Stomach smooth muscle (tissue), 2 donors: ENCODE measurements around the gene SCAANT1.

Experiments used
- H3K27ac ChIP-seq: one replicate; pipeline ENCODE4 v1.7.0; 2013; ENCODE audit warnings: mild to moderate bottlenecking, low read length, inconsistent platforms
- H3K27me3 ChIP-seq, 2 donors: one replicate each; pipeline ENCODE4 v1.7.0; 2013; ENCODE audit warnings: low read length in 2 of 2; ENCODE audit not compliant: insufficient read depth in 2 of 2, control insufficient read depth in 1 of 2
- H3K36me3 ChIP-seq, 2 donors: one replicate each; pipeline ENCODE4 v1.7.0; 2013; ENCODE audit warnings: low read length in 2 of 2; ENCODE audit not compliant: control insufficient read depth in 2 of 2, insufficient read depth in 2 of 2
- H3K4me1 ChIP-seq: one replicate; pipeline ENCODE4 v1.7.0; 2013; ENCODE audit warnings: low read length; ENCODE audit not compliant: control insufficient read depth, insufficient read depth
- H3K4me3 ChIP-seq, 2 donors: one replicate each; pipeline ENCODE4 v1.7.0; 2013; ENCODE audit warnings: low read length in 2 of 2
- H3K9ac ChIP-seq, 2 donors: one replicate each; pipeline ENCODE4 v1.7.0; 2013; ENCODE audit warnings: low read length in 2 of 2, mild to moderate bottlenecking in 1 of 2
- H3K9me3 ChIP-seq, 2 donors: one replicate each; pipeline ENCODE4 v1.7.0; 2013; ENCODE audit warnings: low read length in 2 of 2; ENCODE audit not compliant: control insufficient read depth in 2 of 2
- donor health status: healthy.
- donor health status: Pancreatic carcinoma.

SCAANT1 gene

DNA sequence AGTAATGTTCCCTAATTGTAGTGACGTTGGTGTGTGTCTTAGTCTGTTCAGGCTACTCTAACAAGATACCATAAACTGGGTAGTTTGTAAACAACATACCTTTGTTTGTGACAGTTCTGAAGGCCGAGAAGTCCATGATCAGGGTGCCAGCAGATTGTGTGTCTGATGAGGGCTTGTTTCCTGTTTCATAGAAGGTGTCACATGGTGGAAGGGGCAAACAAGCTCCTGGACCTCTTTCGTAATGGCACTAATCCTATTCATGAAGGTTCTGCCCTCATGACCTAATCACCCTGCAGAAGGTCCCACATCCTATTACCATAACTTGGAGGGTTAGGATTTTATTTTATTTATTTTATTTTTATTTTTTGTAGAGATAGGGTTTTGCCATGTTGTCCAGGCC lies 37.4 kb downstream of the SCAANT1 start:
- Histone ChIP-seq H3K4me3 (no peak overlapping the region), H3K4me1 (peaks cover 6% of the 10 kb centered on the region), H3K36me3 (no peaks in the 10 kb centered on the region), H3K27ac (no peak overlapping the region), H3K9ac (no peak overlapping the region), H3K9me3 (no peaks in the 10 kb centered on the region), H3K27me3 (no peaks in the 10 kb centered on the region)

DNA sequence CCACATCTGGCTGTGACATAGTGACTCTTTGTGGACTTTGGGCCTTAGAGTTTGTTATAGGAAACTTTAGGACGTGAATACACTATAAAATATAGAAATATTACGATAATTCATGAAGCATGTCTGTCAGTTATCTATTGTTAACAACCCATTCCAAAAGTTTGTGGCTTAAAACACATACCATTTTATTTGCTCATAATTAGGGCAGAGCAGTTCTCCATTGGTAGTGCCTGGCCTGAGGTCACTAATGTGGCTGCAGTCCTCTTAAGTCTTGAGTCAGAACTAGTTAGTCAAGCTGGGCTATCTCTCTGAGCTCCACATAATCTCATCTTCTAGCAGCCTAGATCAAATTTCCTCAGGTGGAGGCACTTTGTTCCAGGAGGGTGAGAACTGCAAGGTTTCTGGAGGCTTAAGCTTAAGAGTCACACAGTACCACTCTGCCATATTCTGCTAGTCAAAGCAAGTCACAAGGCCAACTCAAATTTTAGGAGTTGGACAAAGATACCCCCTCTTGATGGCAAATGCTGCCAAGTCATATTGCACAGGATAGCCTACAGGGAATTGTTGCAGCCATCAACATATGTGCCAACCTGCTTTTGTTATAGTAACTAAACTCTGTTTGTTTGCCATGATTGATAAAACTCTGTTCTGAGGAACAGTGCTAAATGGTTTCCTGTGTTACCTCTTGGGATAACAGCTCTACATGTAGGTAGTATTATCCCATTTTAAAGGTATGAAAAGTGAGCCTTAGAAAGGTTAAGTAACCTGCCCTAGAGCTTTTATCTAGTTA lies 39.9 kb downstream of the SCAANT1 start:
- Histone ChIP-seq H3K27ac (no peak overlapping the region), H3K36me3 (no peaks in the 10 kb centered on the region), H3K4me3 (no peak overlapping the region), H3K4me1 (peaks cover 1% of the 10 kb centered on the region), H3K9ac (no peak overlapping the region), H3K9me3 (no peaks in the 10 kb centered on the region), H3K27me3 (no peaks in the 10 kb centered on the region)

DNA sequence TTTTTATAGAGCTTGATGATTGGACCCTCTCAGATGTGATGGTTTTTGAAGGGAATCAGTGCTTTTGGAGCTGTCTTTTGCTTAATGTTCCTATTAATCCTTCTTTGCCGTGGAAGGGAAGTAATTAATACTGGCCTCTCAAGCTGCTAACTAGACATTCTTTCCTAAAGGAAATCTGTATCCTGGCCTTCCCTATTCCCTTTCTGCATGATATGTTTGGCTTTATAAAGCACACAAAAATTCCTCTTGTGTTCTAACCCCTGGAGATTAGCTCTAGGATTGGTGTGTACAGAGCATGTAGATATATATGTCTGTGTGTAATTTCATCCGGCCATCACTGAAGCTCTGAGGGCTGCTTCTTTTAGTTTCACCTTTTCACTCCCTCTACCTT lies 41.6 kb downstream of the SCAANT1 start:
- Histone ChIP-seq H3K27me3 (no peaks in the 10 kb centered on the region), H3K4me3 (no peak overlapping the region), H3K9me3 (no peaks in the 10 kb centered on the region), H3K27ac (no peak overlapping the region), H3K36me3 (no peaks in the 10 kb centered on the region), H3K4me1 (no peaks in the 10 kb centered on the region), H3K9ac (no peak overlapping the region)

- no peak overlapping the region for H3K9ac ChIP-seq
- no peak overlapping the region for H3K4me3 ChIP-seq
- H3K36me3 ChIP-seq, result no peaks in the 10 kb centered on the region
- H3K27me3 ChIP-seq, result no peaks in the 10 kb centered on the region
- H3K27ac ChIP-seq, result no peak overlapping the region
- no peaks in the 10 kb centered on the region for H3K9me3 ChIP-seq
- H3K4me1 ChIP-seq, result no peaks in the 10 kb centered on the region
Observed at GRCh38 chr3:63869940-63870614, 42.1 kb downstream of the SCAANT1 start.

DNA sequence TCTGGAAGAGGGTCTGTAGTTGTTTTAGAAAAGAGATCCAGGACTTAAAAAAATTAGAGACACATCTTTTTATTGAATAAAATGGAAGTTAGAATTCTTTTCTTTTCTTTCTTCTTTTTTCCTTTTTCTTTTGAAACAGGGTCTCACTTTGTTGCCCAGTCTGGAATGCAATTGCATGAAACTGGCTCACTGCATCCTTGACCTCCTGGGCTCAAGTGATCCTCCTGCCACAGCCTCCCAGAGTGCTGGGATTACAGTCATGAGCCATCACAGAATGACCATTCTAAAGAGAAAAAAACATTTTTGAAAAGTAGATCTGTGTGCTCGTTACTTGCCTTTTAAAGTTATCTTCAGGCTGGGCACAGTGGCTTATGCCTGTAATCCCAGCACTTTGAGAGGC lies 45.0 kb downstream of the SCAANT1 start:
- Histone ChIP-seq H3K27ac (no peak overlapping the region), H3K9ac (no peak overlapping the region), H3K27me3 (no peaks in the 10 kb centered on the region), H3K36me3 (no peaks in the 10 kb centered on the region), H3K4me3 (no peak overlapping the region), H3K9me3 (no peaks in the 10 kb centered on the region), H3K4me1 (peaks cover 10% of the 10 kb centered on the region)

DNA sequence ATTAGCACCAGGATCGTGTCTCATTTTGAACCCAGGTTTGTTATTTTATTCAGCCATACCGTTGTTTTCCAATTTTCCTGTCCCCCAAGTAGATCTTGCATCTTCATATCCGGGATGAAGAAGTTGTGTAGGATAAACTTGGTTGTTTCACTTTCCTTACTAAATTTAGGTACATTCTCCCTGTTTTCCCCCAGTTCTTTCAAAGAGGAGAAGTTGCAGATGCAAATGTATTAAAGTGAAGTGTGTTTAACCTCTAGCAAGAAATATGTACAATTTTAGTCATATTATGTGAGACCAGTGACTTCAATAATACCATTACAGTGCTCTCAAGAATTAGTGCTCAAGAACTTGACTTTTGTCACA lies 47.2 kb downstream of the SCAANT1 start:
- peaks cover 10% of the 10 kb centered on the region for H3K4me1 ChIP-seq
- H3K27me3 ChIP-seq, result no peaks in the 10 kb centered on the region
- H3K9ac ChIP-seq, result peak overlapping the region; percentile 72 to 75
- H3K9me3 ChIP-seq, result no peaks in the 10 kb centered on the region
- H3K27ac ChIP-seq, result peak overlapping the region; percentile 24
- H3K4me3 ChIP-seq, result peak overlapping the region; percentile 74 to 77
- H3K36me3 ChIP-seq, result no peaks in the 10 kb centered on the region

DNA sequence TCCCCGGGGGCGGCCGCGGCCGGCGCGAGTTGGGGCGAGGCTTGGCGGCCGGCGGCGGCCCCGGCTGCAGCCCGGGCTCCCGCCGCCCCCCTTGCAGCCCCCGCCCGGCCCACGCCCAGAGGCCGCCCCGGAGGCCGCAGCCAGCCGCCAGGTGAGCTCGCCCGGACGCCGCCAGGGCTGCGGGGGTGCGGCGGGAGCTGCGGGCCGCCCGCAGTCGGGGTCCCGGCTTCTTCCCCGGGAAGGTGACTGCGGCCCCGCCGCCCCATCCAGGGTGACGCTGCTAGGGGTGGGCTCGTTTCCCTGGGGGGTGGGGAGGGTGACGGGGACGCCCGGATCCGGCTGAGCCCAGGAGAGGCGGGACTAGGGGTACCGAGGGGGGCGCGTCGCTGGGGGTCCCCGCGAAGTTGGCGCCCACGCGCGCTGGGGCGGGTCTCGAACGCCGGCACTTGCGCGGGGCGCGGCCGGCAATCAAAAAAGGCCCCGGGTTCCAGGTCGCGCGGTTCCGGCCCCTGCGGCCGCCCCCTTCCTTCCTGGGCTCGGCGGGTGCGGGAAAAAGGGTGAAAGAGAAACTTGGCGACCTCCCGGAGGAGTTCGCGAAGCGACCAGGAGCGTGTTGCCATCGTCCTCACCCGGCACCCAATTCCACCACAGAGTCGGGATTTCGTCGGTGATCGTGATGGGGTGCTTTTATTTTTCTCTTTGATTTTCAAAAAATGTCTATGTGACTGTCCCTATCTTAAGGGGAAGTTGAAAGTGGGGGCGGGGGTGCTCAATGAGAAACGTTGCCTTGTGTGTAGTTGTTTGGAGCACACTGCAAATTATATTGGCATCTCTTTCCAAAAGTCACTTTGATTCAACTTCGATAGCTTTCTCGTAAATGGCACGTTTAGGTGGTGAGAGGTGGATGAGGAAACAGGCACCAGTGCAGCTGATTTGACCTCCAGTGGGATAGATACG lies 47.9 kb downstream of the SCAANT1 start:
- Histone ChIP-seq H3K27me3 (no peaks in the 10 kb centered on the region), H3K27ac (peak overlapping the region; percentile 24), H3K36me3 (no peaks in the 10 kb centered on the region), H3K9me3 (no peaks in the 10 kb centered on the region), H3K4me1 (peaks cover 10% of the 10 kb centered on the region), H3K9ac (peak overlapping the region; percentile 72 to 75), H3K4me3 (peak overlapping the region; percentile 74 to 77)

DNA sequence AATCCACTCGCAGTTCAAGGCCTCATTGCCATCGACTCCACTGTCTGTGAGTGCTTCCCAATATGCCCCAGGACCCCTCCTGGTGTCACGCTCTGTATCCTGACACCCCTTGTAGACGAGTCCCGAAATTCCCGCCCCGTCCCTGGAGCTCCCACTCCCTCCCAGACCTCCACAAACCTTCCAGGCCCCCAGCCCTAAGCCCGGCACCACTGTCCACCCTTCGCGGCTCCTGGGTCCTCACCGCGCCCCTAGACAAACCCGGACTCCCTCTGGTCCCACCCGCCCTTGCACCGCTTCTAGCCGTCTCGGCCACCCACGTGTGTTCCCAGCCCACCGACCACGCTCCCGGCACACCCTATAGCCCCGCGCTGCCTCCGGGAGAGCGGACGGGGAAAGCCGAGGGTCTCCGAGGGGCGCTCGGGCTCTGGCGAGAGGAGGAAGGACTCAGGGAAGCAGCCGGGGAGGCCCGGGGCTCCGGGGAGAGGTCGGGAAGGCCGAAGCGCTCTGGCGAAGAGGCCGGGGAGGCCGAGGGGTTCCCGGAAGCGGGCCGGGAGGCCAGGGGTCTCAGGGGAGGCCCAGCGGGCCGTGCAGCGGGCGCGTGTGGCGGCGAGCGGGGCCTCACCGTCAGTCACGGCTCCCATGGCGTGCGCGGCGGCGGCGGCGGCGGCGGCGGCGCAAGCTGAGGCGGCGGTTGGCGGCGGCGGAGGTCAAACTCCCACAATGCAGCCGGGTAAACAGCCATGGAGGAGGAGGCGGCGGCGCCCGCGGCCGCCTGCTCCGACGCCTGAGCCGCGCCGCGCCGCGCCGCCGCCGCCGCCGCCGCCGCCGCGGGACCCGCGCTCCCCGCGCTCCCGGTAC lies 48.8 kb downstream of the SCAANT1 start, which contains the start of the genes ATXN7 and THOC7:
ATXN7 (plus strand) TSS at position 718 of the 858 bp plus-strand sequence. CDS start 48,732 bp downstream, outside the sequence.
THOC7 (minus strand) TSS at position 656 of the 858 bp plus-strand sequence; CDS start at position 641, 15 bp downstream.
- H3K27me3 ChIP-seq, result no peaks in the 10 kb centered on the region
- H3K36me3 ChIP-seq, result no peaks in the 10 kb centered on the region
- peaks cover 10% of the 10 kb centered on the region for H3K4me1 ChIP-seq
- H3K4me3 ChIP-seq, result peak within 1 kb of the TSS; percentile 76 to 86
- no peaks in the 10 kb centered on the region for H3K9me3 ChIP-seq
- H3K27ac ChIP-seq, result peak within 1 kb of the TSS; percentile 46
- H3K9ac ChIP-seq, result peak within 1 kb of the TSS; percentile 86 to 87

DNA sequence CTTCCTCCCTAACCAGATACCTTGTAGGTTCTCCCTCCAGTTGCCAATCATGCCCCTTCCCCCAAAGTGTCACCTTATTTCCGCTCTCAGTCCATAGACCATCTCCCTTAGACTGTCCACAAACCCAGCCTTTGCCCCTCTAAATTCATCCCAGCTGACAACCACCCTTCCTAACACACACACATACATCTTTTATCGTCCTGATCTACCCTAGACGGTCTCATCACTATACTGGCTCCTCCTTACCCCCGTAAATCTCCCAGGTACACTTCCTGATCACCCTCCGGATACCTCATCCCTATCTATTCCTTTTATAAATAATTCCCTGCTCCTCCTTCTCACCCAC lies 49.4 kb downstream of the SCAANT1 start:
- peak overlapping the region; percentile 76 to 86 for H3K4me3 ChIP-seq
- no peaks in the 10 kb centered on the region for H3K36me3 ChIP-seq
- H3K27me3 ChIP-seq, result no peaks in the 10 kb centered on the region
- H3K4me1 ChIP-seq, result peaks cover 10% of the 10 kb centered on the region
- H3K9ac ChIP-seq, result peak overlapping the region; percentile 86 to 87
- peak overlapping the region; percentile 46 for H3K27ac ChIP-seq
- H3K9me3 ChIP-seq, result no peaks in the 10 kb centered on the region
